GM19463 (cell line): Measurements from ENCODE around the gene SLC6A20.

ENCODE experiments used
- ATAC-seq: cut with Tn5 transposase; IDR thresholded peaks from one replicate; pipeline ENCODE4 v1.9.1; 2021; ENCODE audit warnings: mild to moderate bottlenecking, moderate library complexity; ENCODE audit not compliant: unreplicated experiment

The SLC6A20 gene

GRCh38 chr3:45803252-45803935 lies 7.1 kb upstream of the SLC6A20 start:
- no peak for ATAC-seq

GRCh38 chr3:45802146-45802545 lies 5.8 kb upstream of the SLC6A20 start:
- ATAC-seq, result no peak

GRCh38 chr3:45800611-45801010 lies 4.3 kb upstream of the SLC6A20 start:
- ATAC-seq, result no peak

GRCh38 chr3:45799586-45799985 lies 3.2 kb upstream of the SLC6A20 start:
- no peak for ATAC-seq

DNA sequence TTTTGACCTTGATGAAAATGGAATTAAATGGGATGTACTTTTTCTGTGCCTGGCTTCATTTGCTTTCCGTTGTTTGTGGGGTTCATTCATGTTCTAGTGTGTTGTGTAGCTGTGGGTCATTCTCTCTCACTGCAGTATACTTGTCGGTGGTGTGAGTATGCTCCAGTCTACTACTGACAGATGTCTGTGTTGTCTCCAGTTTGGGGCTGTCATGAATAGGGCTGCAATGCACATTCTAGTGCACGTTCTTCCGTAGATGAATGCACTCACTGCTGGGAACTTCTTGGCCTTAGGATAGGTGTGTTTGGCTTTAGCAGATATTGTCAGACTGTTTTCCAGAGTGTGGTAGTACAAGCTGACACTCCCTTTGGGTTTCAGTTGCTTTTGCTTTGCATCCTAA lies 1.7 kb upstream of the SLC6A20 start:
- ATAC-seq, result no peak

- ATAC-seq, result no peak
Observed at GRCh38 chr3:45796902-45797637, 734 bp upstream of the SLC6A20 start.

- ATAC-seq, result no peak
Observed at GRCh38 chr3:45795509-45795881, 841 bp downstream of the SLC6A20 start.

GRCh38 chr3:45794660-45795059 lies 1.7 kb downstream of the SLC6A20 start:
- ATAC-seq, result no peak

GRCh38 chr3:45794177-45794560 lies 2.2 kb downstream of the SLC6A20 start:
- no peak for ATAC-seq

DNA sequence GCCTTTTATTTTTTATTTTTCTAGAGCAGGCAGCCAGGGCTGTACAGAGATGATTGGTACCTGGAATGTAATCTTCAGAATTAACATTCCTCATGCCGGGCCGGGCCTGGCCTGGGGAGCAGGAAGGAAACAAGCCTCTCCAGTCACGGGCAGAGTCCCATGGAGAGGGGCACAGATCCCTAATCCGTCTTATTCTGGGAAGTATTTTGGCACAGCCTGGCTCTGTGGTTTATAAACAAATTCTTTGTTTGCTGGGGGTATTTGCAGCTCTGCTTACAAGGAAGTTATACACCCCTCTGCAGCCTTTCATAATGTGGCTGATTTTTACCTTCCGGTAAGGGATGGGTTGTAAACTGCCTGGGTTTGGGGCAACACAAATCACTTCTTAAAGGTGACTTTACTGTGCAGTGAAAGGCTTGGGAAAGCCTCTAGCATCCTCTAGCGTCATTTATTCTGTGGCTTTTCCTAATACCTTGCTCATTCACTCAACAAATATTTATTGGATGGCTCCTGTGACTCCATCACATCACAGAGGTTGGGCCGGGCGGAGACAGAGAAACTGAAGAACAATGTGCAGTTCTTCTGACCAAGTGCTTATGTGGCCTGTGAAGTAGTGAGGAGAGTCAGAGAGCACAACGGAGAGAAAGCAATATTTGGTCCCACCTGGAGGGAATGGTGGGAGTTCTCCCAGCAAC lies 2.7 kb downstream of the SLC6A20 start:
- no peak for ATAC-seq

GRCh38 chr3:45792516-45793172 lies 3.7 kb downstream of the SLC6A20 start:
- no peak for ATAC-seq

GRCh38 chr3:45792036-45792435 lies 4.3 kb downstream of the SLC6A20 start:
- no peak for ATAC-seq

DNA sequence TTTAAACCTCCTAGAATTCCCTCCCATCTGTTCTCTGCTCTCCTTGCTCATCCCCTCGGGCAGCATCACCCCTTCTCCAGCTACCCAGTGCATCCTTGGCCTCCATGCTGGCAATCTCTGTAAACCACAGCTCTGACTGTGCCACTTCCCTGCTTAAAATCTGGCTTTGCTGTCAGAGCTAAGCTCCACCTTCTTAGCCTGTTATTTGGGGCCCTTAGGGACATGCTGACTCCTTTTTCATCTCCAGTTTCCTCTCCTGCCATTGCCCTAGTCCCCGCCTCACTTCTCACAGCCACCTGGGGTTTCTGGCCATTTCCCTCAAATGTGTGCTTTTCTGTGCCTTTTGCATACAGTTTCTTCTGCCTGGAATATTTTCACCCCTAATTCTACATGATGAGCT lies 5.7 kb downstream of the SLC6A20 start:
- no peak for ATAC-seq

DNA sequence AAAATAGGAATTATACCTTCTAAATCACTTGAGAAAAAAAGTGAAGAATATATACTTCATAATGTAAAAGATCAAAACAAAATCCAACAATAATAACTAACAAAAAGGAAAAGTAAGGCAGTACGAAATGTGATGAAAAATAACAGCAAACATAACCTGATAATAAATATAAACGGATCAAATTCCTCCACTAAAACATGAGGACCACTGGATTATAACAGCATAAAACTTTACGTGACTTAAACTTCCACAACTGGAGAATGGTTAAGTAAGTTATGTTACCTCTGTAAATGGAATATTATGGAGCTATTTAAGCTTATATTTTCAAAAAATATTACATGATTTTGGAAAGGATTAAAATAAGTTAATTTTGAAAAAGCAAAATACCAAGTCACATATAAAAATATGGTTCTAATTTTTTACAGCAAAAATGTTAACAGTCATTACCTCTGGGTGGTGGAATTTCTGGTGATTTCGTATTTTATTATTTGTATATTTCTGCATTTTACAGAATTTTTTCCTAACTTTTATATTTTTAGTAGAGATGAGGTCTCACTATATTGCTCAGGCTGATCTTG lies 7.0 kb downstream of the SLC6A20 start:
- ATAC-seq, result no peak

DNA sequence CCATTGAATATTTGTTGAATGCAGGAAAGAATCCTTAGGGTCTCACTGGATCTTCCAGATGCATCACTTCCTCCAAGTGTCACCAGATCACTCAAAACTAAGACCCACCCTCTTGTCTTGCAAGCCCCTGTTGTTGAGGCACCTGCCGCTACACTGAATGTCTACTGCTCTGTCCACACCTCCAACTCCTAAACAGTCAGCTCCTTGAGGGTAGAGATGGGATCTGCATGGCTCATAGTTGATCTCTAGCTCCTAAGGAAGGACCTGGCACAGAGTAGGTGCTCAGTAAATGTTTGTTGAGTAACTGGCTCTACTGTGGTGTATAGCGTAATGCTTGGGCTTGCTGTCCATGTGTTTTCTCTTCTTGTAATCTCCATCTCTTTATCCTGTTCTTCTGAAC lies 8.8 kb downstream of the SLC6A20 start:
- no peak for ATAC-seq

- ATAC-seq, result no peak
Observed at GRCh38 chr3:45786801-45787495, 9.4 kb downstream of the SLC6A20 start.

DNA sequence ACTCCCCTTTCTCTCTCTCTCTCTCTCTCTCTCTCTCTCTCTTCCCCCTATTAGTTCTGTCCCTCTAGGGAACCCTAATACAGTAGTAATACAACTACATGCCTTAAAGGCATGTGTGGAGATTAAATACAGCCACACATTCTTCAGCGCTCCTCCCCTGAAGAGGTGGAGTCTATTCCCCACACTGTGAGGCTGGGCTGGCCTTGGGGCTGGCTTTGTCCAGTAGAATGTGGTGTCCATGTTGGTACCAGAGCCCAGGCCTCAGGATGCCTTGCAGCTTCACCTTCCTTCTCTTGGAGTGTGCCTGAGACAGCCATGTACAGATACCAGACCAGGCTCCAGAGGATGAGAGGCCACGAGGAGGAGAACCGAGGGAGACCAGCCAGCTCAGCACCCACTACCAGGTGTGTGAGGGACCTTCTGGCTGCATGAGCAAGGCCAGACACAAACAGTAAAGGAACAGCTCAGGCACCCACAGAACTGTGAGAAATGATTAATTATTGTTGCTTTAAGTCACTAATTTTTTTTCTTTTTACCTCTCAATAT lies 10.7 kb downstream of the SLC6A20 start:
- no peak for ATAC-seq

- no peak for ATAC-seq
Observed at GRCh38 chr3:45783667-45784066, 12.7 kb downstream of the SLC6A20 start.

GRCh38 chr3:45782381-45782780 lies 14.0 kb downstream of the SLC6A20 start:
- no peak for ATAC-seq

- no peak for ATAC-seq
Observed at GRCh38 chr3:45781841-45782240, 14.5 kb downstream of the SLC6A20 start.
